Cardiac ventricle fibroblast (primary cell): ENCODE results near the gene GNB1. TPM values are rescaled to one million over a fixed set of nuclear protein-coding genes. Genes with fewer than 3 reads are reported as not detected.

Source experiments
- total RNA-seq: library from RNA; depleted of rRNA; stranded (reverse); fragments of >200 nt; gene quantifications from 2 replicates; pipeline ENCODE4 v1.2.3, GENCODE V29; 2015

Gene GNB1
- 100 and 103 TPM in 2 replicates for total RNA-seq

DNA sequence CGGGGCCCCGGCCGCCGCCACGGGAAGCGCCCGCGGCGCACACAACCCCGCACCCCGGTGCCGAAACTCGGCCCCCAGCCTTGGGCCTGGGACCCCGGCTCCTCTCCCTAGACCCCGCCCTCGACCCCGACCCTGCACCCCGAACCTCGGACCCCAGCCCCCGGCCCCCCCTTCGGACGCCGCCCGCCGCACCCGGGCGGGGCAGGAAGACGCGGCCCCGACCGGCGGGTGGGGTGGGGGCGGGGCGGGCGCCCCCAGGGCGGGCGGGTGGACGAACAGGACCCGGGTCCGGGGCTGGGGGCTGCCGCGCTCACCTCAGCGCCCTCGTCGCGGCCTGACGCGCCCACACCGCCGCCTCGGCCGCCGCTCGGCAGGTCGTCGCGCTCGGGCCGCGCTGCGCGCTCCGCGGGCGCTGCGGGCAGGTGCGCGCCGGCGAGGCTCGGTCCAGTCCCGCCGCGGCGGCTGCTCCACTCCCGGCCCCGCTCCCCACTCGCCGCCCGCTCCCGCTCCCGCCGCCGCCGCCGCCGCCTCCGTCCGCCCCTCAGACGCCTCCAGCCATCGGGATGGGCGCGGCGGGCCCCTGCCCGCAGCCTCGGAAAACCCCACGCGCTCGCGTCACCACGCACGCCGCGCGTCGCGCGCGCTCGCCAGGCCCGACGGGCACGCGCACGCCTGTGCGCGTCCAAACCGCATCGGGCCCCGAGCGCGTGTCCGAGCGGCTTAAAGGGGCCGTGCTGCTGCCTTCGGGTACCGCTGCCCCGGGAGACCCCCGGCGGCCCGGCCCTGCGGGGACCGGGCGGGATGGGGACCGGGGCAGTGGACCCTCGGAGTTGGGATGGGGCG, at the start of gene GNB1:
Gene GNB1, minus strand, starts transcription at position 582 of the 843 bp plus-strand sequence. CDS start 65,634 bp downstream, outside the sequence.

DNA sequence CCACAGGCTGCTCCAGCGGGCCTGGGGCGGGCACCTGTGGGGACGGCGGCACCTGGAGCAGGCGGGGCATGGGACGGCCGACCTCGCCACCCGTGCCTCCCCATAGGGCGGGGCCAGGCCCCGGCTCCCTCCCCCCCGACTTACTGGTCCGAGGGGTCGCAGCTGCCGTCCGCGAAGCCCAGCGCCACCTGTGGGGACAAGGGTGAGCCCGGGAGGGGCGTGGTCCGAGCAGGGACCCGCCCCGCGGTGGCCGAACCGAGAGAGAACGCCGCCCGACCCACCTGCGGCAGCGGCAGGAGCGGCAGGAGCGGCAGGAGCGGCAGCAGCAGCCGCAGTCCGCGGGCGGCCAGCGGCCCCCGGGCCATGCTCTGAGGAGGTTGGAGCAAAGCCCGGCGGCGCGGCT, 28.0 kb upstream of the GNB1 start, which contains the start of gene TMEM52:
Gene TMEM52, minus strand, starts transcription at position 379 of the 403 bp plus-strand sequence. Its CDS starts 14 bp downstream, at position 365.

DNA sequence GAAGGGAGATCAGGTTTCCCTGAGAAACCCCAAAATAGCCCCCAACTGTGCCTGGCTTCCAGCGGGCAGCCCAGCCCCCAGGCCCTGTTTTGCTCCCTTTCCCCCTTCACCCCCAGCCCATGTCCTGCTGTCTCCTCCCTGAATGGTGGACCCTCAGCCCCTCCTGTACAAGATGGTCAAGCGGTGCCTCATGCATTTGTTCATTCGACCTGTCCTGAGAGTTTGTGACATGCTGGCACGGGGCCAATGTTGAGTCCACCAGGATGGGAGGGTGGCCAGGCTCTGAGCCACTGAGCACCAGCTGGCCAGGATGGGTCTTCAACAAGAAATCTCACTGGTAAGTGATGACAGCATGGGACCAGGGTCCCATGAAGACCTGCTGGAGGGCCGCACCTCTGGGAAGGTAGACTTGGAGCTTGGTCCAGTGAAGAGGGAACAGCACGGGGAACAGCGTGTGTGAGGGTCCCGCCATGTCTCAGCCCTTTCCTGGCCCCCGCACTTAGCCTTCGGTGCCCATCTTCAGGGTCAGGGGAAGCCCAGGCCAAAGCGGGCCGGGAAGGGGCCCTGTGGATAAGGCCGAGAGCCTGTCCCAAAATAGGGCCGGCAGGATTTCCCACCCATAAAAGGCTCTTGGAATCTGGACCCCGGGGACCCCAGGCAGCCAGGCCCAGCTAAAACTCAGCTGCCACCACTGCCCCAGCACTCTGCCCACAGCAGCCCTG, 24.2 kb upstream of the GNB1 start, which contains the start of gene CALML6:
Gene CALML6, plus strand, starts transcription at position 290 of the 722 bp plus-strand sequence. Its CDS starts 21 bp downstream, at position 311.

DNA sequence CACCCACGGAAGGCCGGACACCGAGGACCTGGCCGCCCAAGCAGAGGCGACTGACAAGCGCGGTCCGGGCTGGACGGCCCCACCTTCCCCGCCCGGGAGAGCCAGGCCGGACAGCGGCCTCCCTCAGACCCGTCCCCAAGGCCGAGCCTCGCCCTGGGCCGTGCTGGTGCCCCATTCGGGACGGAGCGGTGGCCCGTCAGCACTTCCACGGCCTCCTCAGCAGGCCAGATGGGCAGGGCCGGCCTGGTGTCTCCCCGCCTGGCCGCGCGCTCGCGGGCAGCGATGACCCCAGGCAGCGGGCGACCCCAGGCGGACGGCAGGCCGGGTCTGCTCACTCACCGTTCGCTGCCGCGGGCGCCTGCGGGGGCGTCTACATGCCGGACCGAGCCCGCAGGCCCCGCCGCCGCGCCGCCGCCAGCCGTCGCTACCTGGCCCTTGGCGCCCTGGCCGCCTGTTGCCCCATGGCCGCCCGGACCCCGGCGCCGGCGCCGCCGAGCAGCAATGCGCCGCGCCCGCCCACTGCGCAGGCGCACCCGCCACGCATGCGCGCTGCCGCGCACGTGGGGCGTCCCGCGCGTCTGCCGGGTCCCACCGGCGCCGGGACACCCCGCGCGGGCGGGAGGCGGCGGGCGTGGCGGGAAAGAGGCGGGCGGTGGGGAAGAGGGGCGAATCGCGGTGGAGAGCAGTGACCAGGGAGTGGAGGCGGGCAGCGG, 112.8 kb downstream of the GNB1 start, which contains the start of gene NADK:
Gene NADK, minus strand, starts transcription at position 521 of the 713 bp plus-strand sequence. CDS start 13,064 bp downstream, outside the sequence.

Other genes starting within 250 kb of the GNB1 start
- gene CDK11B, start 232.1 kb downstream of the GNB1 start, total RNA-seq = 10.8 and 12.0 TPM in 2 replicates
- gene SLC35E2B, start 198.3 kb downstream of the GNB1 start, total RNA-seq = 43.6 and 43.7 TPM in 2 replicates
- gene CDK11A, start 166.7 kb downstream of the GNB1 start, total RNA-seq = 6.8 and 8.1 TPM in 2 replicates
- 53.7 TPM in 2 replicates for gene NADK, start 112.6 kb downstream of the GNB1 start, total RNA-seq
- 0.10 and 0.44 TPM in 2 replicates for gene CALML6, start 24.2 kb upstream of the GNB1 start, total RNA-seq
- 13.5 TPM in 1 of 2 replicates, not detected in the other for gene TMEM52, start 28.2 kb upstream of the GNB1 start, total RNA-seq
- gene CFAP74, start 112.7 kb upstream of the GNB1 start, total RNA-seq = not detected in 2 replicates
- gene GABRD, start 128.3 kb upstream of the GNB1 start, total RNA-seq = 0.37 TPM in 1 of 2 replicates, not detected in the other
- 0.15 and 2.3 TPM in 2 replicates for gene PRKCZ, start 159.3 kb upstream of the GNB1 start, total RNA-seq